ACHN (cell line): ENCODE measurements around the gene PIK3C2G.

ENCODE experiments used
- DNase-seq: peaks from one replicate; pipeline ENCODE4 v3.0.0-alpha.2; 2015
- in situ Hi-C: cut with HindIII; loops from 2 replicates; pipeline ENCODE4 v1.10.0; 2017; ENCODE audit warnings: low sequenced_read_pairs, low pct_ligation_motif_present, low pct_unique_long_range_greater_than_20kb

The PIK3C2G gene

DNA sequence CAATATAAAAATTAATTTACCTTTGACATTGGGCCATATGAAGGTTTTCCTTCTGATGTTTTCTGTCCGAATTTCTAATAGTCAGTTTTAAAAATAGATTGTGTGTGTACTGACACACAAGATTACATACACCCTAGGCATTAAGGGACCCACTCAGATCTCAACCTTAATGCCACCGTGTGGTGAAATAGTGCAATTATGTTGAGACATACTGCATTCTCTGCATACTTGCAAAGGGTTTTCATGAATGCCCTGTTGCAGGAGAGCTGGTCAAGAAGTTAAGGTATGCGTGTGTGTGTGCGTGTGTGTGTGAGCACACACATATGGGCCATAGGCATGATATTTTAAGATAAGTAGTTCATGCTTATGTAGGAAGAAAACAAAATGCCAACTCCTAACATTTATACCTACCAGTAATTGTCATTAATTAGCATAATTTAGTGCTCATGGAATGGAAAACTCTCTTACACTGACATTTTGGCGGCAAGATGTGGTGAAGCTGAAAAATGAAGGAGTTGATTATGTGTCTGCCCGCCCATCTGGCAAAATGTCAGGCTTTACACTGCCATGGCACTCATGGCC, 58.8 kb downstream of the PIK3C2G start:
- in situ Hi-C loops: no loop called here

DNA sequence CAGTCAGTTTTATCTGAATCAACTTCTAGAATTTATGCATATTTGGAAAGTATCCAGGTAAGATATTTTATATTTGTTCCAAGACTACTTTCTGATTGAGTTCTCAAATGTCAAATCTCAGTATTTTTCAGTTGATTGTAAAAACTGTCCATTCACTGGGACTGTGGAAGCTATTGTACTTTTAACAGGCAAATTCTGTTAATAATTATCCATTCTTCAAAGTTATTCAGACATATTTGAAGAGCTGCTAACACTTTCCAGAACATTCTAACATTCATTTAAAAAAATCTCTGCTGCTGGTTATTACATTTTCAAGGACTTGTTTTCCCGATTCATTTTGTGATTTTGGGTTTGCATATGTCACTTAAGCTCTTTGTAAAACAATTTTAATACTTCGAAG, 59.7 kb downstream of the PIK3C2G start:
- in situ Hi-C loops: no loop called here
- peak; percentile 24 for DNase-seq

More for the DNA sequence above, 58.8 kb downstream of the PIK3C2G start:
- peak; percentile 92 for DNase-seq

DNA sequence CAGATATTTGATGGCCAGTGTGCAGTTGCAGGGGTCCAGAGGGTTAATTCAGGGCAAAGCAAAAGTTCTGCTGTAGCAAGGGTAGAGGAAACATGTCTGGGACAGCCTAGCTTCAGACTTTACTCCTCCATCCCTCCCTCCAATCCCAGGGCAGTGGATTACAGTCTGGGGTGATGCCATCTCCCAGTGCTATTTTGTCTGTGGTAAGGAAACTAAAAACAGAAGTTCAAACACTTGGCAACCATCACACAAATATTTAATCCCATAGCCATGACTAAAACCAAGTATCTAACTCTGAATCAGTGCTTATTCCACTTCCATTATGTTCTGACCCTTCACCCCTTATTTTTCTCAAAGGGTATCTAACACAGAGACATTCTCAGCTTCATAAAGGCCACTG, 61.8 kb downstream of the PIK3C2G start:
- no peak for DNase-seq
- in situ Hi-C loops: no loop called here

DNA sequence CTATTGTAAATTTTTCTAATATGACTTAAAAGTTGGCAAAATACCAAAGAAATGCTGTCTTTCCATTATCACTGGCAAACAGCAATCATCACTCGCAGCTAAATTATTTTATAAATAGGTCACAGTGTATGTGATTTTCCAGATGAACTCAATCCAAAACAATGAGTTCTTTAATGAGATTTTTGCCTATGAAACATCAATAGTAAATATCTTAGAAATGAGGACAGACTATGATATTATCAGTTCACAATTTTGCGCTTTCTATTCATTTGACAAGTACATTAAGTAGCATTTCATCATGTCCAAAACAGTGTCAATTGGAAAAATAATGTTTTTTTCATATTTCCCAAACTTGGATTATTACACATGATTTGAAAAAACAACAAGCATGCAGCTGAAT, 65.7 kb downstream of the PIK3C2G start:
- in situ Hi-C loops: no loop called here
- DNase-seq: no peak

DNA sequence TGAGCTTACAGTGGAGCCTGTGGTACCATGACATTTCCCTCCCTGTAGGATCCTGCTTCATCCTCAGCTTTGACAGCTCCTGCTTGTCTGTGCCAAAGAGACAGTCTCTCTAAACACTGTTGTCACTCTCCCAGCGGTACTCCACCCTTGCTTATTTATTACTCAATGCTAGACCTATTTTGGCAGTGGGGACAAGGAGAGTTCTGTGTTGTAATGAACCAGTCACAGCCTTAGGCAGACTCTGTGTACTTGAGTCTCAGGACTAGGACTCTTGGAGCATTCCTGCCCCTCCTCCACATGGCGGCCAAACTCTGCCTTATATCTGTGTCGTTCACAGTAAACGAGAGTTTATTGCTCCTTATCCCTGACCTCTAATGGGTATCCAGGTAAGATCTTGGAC, 70.9 kb downstream of the PIK3C2G start:
- DNase-seq: no peak
- in situ Hi-C loops: no loop called here

DNA sequence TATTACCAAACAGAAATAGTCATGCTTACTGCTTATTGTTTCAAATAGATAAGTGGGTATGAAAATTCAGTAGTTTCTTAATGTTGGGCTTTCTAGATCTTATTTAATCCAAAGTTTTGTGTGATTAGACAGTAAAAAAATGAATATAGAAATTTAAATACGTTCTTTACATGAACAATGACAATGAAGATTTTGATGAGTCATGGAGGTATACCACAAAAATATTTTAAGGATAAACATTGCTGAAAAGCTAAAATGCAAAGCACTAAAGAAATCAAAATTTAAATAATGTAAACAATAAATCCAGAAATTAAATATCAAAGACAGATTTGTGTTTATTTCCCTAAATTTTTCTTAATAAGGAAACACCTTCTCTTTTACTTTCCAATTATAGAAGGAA, 78.3 kb downstream of the PIK3C2G start:
- DNase-seq: no peak
- in situ Hi-C loops: no loop called here

DNA sequence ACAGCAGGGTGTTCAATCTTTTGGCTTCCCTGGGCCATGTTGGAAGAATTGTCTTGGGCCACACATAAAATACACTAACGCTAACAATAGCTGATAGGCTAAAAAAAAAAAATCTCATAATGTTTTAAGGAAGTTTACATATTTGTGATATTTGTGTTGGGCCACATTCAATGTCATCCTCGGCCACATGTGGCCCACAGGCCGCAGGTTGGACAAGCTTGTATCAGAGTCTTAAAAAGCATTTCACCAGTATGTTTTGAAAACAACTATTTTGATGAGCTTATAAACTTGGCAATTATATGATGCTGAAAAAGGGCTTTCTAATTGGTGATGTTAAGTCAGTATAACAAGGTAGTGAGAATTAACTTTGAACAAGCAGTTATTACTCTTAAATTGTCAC, 78.9 kb downstream of the PIK3C2G start:
- DNase-seq: no peak
- in situ Hi-C loops: no loop called here

DNA sequence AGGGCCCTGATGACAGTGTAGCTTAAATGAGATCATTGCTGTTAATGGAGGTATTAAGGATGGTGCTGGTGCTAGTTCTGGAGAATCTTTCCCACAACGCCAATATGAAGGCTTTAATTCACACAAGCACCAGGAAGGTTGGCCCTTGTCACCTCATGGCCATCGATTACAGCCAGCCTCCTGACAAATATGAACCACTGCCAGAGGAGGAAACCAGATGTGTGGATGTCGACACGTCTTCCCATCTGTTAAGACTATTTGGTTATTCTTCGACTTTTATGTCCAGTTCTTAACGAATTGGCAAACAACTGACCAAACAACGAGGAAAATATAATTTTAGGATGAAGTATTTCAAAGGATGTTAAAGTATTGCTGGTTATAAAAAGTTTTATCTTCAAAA, 79.5 kb downstream of the PIK3C2G start:
- DNase-seq: no peak
- in situ Hi-C loops: no loop called here

DNA sequence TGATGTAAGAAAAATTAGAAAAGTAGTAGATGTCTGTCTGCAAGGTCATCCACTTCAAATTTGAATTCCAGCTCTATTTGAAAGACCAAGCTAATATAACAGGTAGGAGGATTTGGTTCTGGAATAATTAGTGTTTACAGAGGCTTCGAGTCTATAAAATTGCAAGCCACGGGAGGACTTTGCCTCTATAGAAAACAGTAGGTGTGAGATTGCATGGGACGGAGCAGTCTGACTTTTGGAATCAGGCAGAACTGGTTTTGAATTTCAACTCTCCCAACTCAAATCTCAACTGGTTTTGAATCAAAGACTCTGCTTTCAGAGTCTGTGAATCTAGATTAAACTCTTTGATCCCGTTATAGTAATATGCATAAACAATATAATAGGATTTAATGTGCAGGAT, 82.4 kb downstream of the PIK3C2G start:
- in situ Hi-C loops: no loop called here
- no peak for DNase-seq

DNA sequence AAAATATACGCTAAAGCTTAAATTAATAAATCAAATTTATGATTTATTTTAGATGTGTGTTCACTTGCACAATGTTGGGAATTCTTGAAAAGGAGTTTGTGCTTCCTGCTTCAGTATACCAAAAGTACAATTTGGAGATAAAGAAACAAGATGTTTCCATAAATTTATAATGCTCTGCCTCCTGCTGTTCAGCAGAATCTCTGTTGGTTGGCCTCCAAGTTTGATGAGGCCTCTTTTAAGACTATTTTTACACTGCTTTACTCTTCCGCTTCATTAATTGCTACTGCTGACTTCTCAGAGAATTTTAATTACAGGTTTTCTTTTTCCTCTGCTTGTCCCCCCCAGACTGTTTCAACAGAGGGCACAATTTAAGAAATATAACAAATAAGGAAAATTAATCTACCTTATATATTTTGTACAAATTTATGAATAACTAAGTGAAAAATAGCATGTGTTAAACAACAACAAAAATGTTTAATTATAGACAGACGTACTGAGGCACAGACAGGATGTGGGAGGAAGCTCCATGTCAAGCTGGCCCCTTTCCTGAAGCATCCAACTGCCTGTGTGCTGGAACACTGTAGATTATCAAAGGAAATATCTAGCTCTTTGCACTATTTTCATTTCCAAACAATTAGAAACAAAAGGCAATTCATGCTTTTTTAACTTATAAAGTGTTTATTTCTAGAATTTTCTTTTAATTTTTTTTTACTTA, 83.9 kb downstream of the PIK3C2G start:
- DNase-seq: peak; percentile 14
- in situ Hi-C loops: no loop called here

DNA sequence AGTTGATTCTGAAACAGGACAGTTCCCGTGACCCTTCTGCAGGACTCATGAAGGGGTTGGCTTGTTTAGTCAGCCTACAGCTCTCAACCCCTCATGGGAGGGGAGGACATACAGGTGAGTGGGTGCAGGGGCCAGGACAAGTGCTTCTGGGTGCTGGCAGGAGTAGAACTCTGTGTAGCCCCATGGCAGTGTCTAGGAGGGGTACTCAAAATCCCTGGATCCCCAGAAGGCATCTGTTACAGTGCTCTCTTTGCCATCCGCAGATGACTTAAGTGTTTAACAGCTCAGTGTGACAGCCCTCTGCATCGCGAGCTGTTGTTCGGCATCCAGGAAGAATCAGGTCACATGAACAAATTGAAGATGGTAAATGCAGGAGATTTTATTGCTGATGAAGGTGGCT, 91.0 kb downstream of the PIK3C2G start:
- DNase-seq: no peak
- in situ Hi-C loops: no loop called here

DNA sequence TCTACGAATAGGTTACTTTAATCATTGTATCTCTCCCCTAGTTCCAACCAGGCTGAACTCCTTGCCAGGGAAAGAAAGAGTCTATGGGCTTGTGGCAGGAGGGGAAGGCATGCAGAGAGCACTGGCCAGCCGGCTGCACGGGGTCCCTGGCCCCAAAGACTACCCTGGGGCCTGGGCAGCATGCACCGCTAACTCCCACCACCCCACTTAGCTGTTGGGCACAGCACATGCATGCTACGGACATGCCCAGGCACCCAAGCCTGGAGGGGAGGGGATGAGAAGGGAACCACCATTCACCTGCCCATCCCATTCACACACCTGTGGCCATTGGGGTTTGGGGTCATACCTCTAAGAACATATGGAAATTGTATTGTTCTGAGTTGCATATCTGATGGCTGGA, 94.1 kb downstream of the PIK3C2G start:
- DNase-seq: no peak
- in situ Hi-C loops: no loop called here

DNA sequence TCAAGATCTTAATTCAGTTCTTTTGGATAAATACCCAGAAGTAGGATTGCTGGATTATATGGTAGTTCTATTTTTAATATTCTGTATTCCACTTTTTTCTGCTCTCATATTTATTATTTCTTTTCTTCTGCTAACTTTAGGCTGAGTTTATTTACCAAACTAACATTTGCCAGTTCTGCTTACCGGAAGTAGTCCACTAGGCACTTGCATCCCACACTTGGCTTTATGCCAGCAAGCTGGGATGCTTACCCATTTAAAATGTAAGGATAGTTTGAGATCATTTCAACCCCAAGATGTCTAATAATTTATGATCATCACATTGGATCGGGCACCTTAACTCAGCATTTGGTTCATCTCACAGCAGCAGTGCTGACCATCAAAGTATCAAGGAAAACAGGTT, 96.8 kb downstream of the PIK3C2G start:
- in situ Hi-C loops: no loop called here
- DNase-seq: no peak

DNA sequence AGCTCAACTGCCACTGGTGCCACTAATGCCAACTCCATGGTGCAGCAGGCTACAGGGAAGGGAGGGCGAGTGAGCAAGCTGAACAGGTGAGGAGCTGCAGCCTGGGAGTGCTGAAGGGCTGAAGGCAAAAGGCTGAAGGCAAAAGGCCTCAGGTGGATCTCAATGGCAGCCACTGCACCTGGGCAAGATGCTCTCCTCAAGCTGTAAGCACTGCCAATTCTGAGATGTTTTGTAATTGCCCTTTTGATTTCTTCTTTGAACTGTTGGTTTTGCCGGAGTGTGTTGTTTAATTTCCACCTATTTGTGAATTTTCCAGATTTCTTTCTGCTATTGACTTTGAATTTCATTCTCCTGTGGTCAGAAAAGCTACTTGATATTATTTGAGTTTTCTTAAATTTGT, 97.6 kb downstream of the PIK3C2G start:
- in situ Hi-C loops: no loop called here
- no peak for DNase-seq

DNA sequence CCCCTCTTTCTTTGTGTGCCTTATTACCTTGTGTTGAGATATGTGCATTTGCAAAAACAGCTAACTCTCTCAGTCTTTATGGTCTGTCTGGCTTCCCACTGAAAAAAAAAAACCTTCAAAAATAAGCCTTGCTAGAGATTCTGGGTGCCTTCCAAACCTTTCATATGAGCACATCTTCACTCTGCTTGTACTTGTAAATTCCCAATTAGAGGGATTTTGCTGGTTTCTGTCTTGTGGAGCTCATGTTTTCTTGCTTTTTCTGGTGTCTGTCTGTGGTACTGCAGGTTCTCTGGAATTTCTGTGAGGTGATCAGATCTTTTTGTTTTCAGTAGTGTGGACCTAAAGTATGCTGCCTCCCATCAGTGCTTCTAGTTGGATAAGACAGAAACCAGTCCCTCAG, 100.1 kb downstream of the PIK3C2G start:
- DNase-seq: no peak
- in situ Hi-C loops: no loop called here

DNA sequence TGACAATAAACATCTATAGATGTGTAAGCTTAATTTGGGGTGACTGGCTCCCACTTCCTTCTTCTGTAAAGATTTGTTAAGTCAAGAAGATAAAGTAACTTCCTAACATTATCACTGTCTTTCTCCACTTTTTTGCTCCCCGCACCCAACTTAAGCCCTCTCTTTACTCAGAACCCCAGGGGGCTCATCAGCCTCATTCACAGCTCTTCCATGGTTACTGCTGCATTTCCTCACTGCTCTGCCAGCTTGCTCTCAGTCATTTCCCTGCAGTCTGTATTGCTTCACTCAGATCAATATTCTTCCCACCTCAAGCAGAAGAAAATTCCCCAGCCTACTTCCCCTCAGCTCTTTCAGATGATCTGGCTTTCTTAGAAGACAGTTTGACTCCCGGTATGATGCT, 102.0 kb downstream of the PIK3C2G start:
- DNase-seq: no peak
- in situ Hi-C loops: no loop called here

DNA sequence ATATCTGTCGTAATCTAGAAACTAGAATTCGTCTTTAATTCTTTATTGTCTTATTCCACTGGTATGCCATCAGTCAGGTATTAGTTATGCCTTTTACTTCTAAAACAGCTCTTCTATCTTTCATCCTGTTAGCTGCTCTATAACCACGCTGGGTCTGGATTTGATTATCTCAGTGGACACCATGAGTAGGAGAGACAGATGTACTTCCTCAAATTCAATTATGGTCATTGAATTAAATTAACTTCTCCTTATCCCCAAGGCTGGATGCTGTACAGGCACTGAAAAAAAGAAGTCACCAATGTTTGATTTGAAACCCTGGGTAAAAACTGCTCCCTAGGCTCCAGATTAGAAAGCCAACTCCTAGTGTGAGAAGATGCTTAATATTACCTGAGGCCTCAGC, 107.3 kb downstream of the PIK3C2G start:
- in situ Hi-C loops: no loop called here
- no peak for DNase-seq

DNA sequence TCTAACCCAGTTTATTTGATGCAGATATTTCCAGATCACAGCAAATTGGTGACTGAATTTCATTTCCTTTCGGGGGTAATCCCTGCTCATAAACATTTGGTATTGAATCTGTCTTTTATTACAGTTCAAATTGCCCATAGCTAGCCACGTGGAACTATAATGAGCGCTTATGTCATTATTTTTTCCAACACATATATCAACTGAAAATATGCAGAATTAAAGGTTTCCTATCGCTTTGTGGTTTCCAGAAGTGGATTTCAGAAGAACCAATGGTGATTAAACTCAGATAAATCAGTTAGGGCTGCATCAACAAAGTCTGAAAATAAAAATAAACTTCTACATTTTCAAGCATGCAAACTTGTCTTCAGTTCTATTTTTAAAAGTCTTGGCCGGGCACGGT, 111.9 kb downstream of the PIK3C2G start:
- DNase-seq: no peak
- in situ Hi-C loops: no loop called here

DNA sequence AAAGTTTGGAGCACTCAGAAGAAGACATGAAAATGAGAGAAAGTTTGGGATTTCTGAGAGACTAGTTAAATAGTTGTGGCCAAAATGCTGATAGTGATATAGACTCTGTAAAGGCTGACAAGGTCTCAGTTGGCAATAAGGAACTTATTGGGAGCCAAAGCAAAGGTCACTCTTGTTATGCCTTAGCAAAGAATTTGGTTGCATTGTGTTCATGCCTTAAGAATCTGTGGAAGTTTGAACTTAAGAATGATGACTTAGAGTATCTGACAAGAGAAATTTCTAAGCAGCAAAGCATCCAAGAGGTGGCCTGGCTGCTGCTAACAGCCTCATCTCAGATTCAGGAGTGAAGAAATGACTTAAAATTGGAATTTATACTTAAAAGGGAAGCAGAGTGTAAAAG, 113.8 kb downstream of the PIK3C2G start:
- in situ Hi-C loops: no loop called here
- DNase-seq: no peak

DNA sequence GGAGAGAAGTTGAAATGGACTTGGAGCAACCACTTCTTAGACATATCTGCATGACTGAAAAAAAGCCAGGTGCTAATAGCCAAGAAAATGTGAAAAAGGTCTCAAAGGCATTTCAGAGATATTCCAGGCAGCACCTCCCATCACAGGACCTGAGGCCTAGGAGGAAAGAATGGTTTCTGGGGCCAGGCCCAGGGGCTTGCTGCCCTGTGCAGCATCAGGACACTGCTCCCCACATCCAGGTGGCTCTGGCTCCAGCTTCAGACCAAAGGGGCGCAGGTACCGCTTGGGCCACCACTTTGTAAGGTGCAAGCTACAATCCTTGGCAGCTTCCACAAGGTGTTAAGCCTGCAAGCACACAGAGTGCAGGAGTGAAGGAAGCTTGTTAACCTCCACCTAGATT, 114.3 kb downstream of the PIK3C2G start:
- in situ Hi-C loops: no loop called here
- no peak for DNase-seq
